IMR-90 (cell line): ENCODE results near the gene ABCG8. TPM values are rescaled to one million over a fixed set of nuclear protein-coding genes. Genes with fewer than 3 reads are reported as not detected.

Experiments used
- ATAC-seq: fragments of 200-7000 bp; cut with Tn5 transposase; 2 replicates; pipeline ENCODE4 v1.9.1; 2020; ENCODE audit warnings: low read depth, mild to moderate bottlenecking, moderate library complexity
- BruUV-seq: library from RNA; stranded (reverse); fragments of 400-500 nt; replicated peaks from 2 replicates; lab custom pipeline; 2021; lab: Mats Ljungman, UMichigan
- CTCF ChIA-PET: fragments of 300-600 bp; formaldehyde crosslinking; extraction: SDS; loops from one replicate; lab custom pipeline; 2021; ENCODE audit warnings: antibody characterized with exemption; lab: Yijun Ruan, JAX
- POLR2A ChIA-PET: fragments of 300-600 bp; sonication (Branson Sonifier 250); formaldehyde crosslinking; loops from one replicate; lab custom pipeline; 2022; ENCODE audit warnings: antibody characterized with exemption; ENCODE audit not compliant: unreplicated experiment; lab: Charles Lee
- DNase-seq: peaks from one replicate; pipeline ENCODE4 v3.0.0; 2013
- H2AFZ ChIP-seq: replicated peaks from 2 replicates; pipeline ENCODE3; 2013; ENCODE audit warnings: low read length, mild to moderate bottlenecking; ENCODE audit not compliant: poor library complexity
- H2AK5ac ChIP-seq: 2 replicates; pipeline ENCODE4 v1.6.1; 2013; ENCODE audit warnings: low read depth, low read length, inconsistent platforms
- H2AK9ac ChIP-seq: replicated peaks from 2 replicates; pipeline ENCODE3; 2013; ENCODE audit warnings: mild to moderate bottlenecking, low read depth, low read length, moderate library complexity; ENCODE audit not compliant: poor library complexity
- H2BK120ac ChIP-seq: 2 replicates; pipeline ENCODE4 v1.6.1; 2013; ENCODE audit warnings: low read depth, low read length, inconsistent platforms
- H2BK15ac ChIP-seq: 3 replicates; pipeline ENCODE4 v1.6.1; 2013; ENCODE audit warnings: low read depth, low read length, inconsistent platforms
- H2BK20ac ChIP-seq: 2 replicates; pipeline ENCODE4 v1.6.1; 2013; ENCODE audit warnings: low read depth, mild to moderate bottlenecking, inconsistent platforms, low read length, moderate library complexity
- H2BK5ac ChIP-seq: 2 replicates; pipeline ENCODE4 v1.6.1; 2013; ENCODE audit warnings: mild to moderate bottlenecking, low read depth, low read length, inconsistent platforms; ENCODE audit not compliant: poor library complexity, severe bottlenecking
- H3K14ac ChIP-seq: replicated peaks from 2 replicates; pipeline ENCODE4 v1.6.1; 2013; ENCODE audit warnings: low read depth, low read length, inconsistent platforms
- H3K18ac ChIP-seq: 2 replicates; pipeline ENCODE4 v1.6.1; 2013; ENCODE audit warnings: low read depth, low read length, control low read depth
- H3K23ac ChIP-seq: 2 replicates; pipeline ENCODE4 v1.6.1; 2013; ENCODE audit warnings: low read depth, low read length, inconsistent platforms
- H3K27ac ChIP-seq: 2 replicates; pipeline ENCODE4 v1.5.1; 2013; ENCODE audit warnings: mild to moderate bottlenecking, control low read depth, low read length; ENCODE audit not compliant: insufficient read depth
- H3K27me3 ChIP-seq: 2 replicates; pipeline ENCODE4 v1.6.1; 2013; ENCODE audit warnings: low read length; ENCODE audit not compliant: control insufficient read depth, insufficient read depth
- H3K36me3 ChIP-seq: 2 replicates; pipeline ENCODE4 v1.6.1; 2013; ENCODE audit warnings: low read length, mixed read lengths; ENCODE audit not compliant: control insufficient read depth, insufficient read depth
- H3K4ac ChIP-seq: 2 replicates; pipeline ENCODE4 v1.6.1; 2013; ENCODE audit warnings: low read depth, low read length, inconsistent platforms
- H3K4me1 ChIP-seq: 2 replicates; pipeline ENCODE4 v1.6.1; 2013; ENCODE audit warnings: low read length, mixed read lengths; ENCODE audit not compliant: control insufficient read depth, insufficient read depth
- H3K4me2 ChIP-seq: 2 replicates; pipeline ENCODE4 v1.6.1; 2013; ENCODE audit warnings: low read depth, mild to moderate bottlenecking, control low read depth, low read length, moderate library complexity
- H3K4me3 ChIP-seq: 2 replicates; pipeline ENCODE4 v1.5.1; 2013; ENCODE audit warnings: low read depth, mild to moderate bottlenecking, control low read depth, low read length, moderate library complexity; ENCODE audit not compliant: insufficient read depth
- H3K56ac ChIP-seq: 2 replicates; pipeline ENCODE4 v1.6.1; 2013; ENCODE audit warnings: low read length, inconsistent platforms; ENCODE audit not compliant: insufficient read depth; ENCODE audit errors: extremely low read depth
- H3K79me1 ChIP-seq, 2 experiments: 2 replicates each; pipeline ENCODE4 v1.6.1; 2013; ENCODE audit warnings: low read length in 2 of 2, inconsistent platforms in 1 of 2, low read depth in 1 of 2
- H3K9ac ChIP-seq: 2 replicates; pipeline ENCODE4 v1.6.1; 2013; ENCODE audit warnings: low read depth, low read length, control low read depth
- H3K9me1 ChIP-seq: 2 replicates; pipeline ENCODE4 v1.6.1; 2013; ENCODE audit warnings: low read length, inconsistent platforms; ENCODE audit not compliant: insufficient read depth
- H3K9me3 ChIP-seq: 2 replicates; pipeline ENCODE4 v1.6.1; 2013; ENCODE audit warnings: low read length; ENCODE audit not compliant: control insufficient read depth, insufficient read depth
- H4K20me1 ChIP-seq: 2 replicates; pipeline ENCODE4 v1.6.1; 2013; ENCODE audit warnings: low read length, inconsistent platforms; ENCODE audit not compliant: insufficient read depth
- H4K5ac ChIP-seq: 2 replicates; pipeline ENCODE4 v1.6.1; 2013; ENCODE audit warnings: mild to moderate bottlenecking, low read depth, low read length, control low read depth
- H4K8ac ChIP-seq, 2 experiments: 2 replicates each; pipeline ENCODE4 v1.6.1; 2013; ENCODE audit warnings: low read depth in 2 of 2, low read length in 2 of 2, control low read depth in 1 of 2, inconsistent platforms in 1 of 2
- H4K91ac ChIP-seq: 2 replicates; pipeline ENCODE4 v1.6.1; 2013; ENCODE audit warnings: low read depth, low read length, inconsistent platforms; ENCODE audit not compliant: insufficient read depth
- BHLHE40 ChIP-seq: fragments of 150-350 bp; IDR thresholded peaks from 2 replicates; pipeline ENCODE4 v1.6.1; 2016; ENCODE audit warnings: mild to moderate bottlenecking, low read depth, low read length
- CEBPB ChIP-seq: IDR thresholded peaks from 2 replicates; pipeline ENCODE4 v1.6.1; 2012; ENCODE audit warnings: low read depth, low read length, improper control_type of control experiment
- CHD1 ChIP-seq: IDR thresholded peaks from 2 replicates; pipeline ENCODE4 v1.6.1; 2012; ENCODE audit warnings: low read depth, low read length, improper control_type of control experiment
- CTCF ChIP-seq: conservative IDR thresholded peaks from 2 replicates; pipeline ENCODE4 v1.5.1; 2012; ENCODE audit warnings: mild to moderate bottlenecking, low read depth, low read length, improper control_type of control experiment
- FOS ChIP-seq: fragments of 150-350 bp; IDR thresholded peaks from 2 replicates; pipeline ENCODE4 v1.6.1; 2016; ENCODE audit warnings: low read depth, low read length
- MAFK ChIP-seq: IDR thresholded peaks from 2 replicates; pipeline ENCODE4 v1.6.1; 2012; ENCODE audit warnings: low read depth, low read length, improper control_type of control experiment
- MAZ ChIP-seq: IDR thresholded peaks from 2 replicates; pipeline ENCODE4 v1.6.1; 2012; ENCODE audit warnings: low read depth, mild to moderate bottlenecking, low read length, improper control_type of control experiment, moderate library complexity, borderline replicate concordance
- MXI1 ChIP-seq: IDR thresholded peaks from 2 replicates; pipeline ENCODE4 v1.6.1; 2012; ENCODE audit warnings: low read depth, mild to moderate bottlenecking, low read length, moderate library complexity, borderline replicate concordance
- NFE2L2 ChIP-seq: fragments of 150-350 bp; IDR thresholded peaks from 2 replicates; pipeline ENCODE4 v1.6.1; 2016; ENCODE audit warnings: low read depth, mild to moderate bottlenecking, low read length
- POLR2A ChIP-seq: IDR thresholded peaks from 2 replicates; pipeline ENCODE4 v1.6.1; 2012; ENCODE audit warnings: mild to moderate bottlenecking, low read depth, low read length
- RAD21 ChIP-seq: IDR thresholded peaks from 2 replicates; pipeline ENCODE4 v1.6.1; 2012; ENCODE audit warnings: low read length, improper control_type of control experiment
- RCOR1 ChIP-seq: IDR thresholded peaks from 2 replicates; pipeline ENCODE4 v1.6.1; 2012; ENCODE audit warnings: mild to moderate bottlenecking, low read length, improper control_type of control experiment; ENCODE audit not compliant: insufficient replicate concordance
- RFX5 ChIP-seq: IDR thresholded peaks from 2 replicates; pipeline ENCODE4 v1.8.0; 2012; ENCODE audit warnings: low read depth, mild to moderate bottlenecking, low read length, moderate library complexity
- USF2 ChIP-seq: fragments of 150-350 bp; IDR thresholded peaks from 2 replicates; pipeline ENCODE4 v1.6.1; 2017; ENCODE audit warnings: mild to moderate bottlenecking, antibody characterized with exemption, low read length, low read depth
- WGBS, 2 experiments: methylation state at CpG; one replicate each; pipeline versions ENCODE4 v1.1.5 to v1.1.7; 2013; ENCODE audit warnings: missing lambda C conversion rate in 2 of 2; ENCODE audit not compliant: insufficient read length in 1 of 2; ENCODE audit errors: extremely low coverage in 2 of 2; 5-methylcytosine and 5-hydroxymethylcytosine counted together
- dilution Hi-C: fragments of 300-500 bp; cut with HindIII; formaldehyde crosslinking; loops from one replicate; pipeline ENCODE4 v1.14.3; 2018; ENCODE audit warnings: low sequenced_read_pairs; ENCODE audit not compliant: unreplicated experiment
- in situ Hi-C: fragments of 300-500 bp; cut with MboI; formaldehyde crosslinking; loops from 3 replicates; pipeline ENCODE4 v1.14.3; 2019; ENCODE audit warnings: low sequenced_read_pairs, inconsistent platforms, mixed read lengths
- intact Hi-C: fragments of 100-400 bp; cut with micrococcal nuclease; formaldehyde crosslinking; loops from 2 replicates; pipeline ENCODE4 v1.10.0; 2022
- polyA plus RNA-seq, 3 experiments: library from polyadenylated mRNA; depleted of rRNA; stranded (reverse); fragments of >200 nt; gene quantifications; 2 replicates each; pipeline ENCODE4 v1.2.3, GENCODE V29; 2012; ENCODE audit warnings: low replicate concordance in 1 of 3
- total RNA-seq: library from RNA; depleted of rRNA; stranded (reverse); fragments of >200 nt; gene quantifications from 2 replicates; pipeline ENCODE4 v1.2.3, GENCODE V29; 2012

The ABCG8 gene
- total and polyA plus RNA-seq, 2 of the 4 experiments (the other 2 are of a cell fraction), result not detected

GRCh38 chr2:43853141-43854081 is 14.6 kb downstream of the ABCG8 start:
- no TSS peak for BruUV-seq
- ChIA-PET CTCF (no interaction called here), POLR2A (no interaction called here)
- no peak overlapping the region for H2BK20ac ChIP-seq
- no peak overlapping the region for H3K9ac ChIP-seq
- no peak overlapping the region for H2BK120ac ChIP-seq
- H2BK5ac ChIP-seq, result no peak overlapping the region
- no peaks in the 10 kb centered on the region for H3K36me3 ChIP-seq
- H3K14ac ChIP-seq, result no peak overlapping the region
- no peak overlapping the region for H4K91ac ChIP-seq
- no peak overlapping the region for H3K4me2 ChIP-seq
- H3K4ac ChIP-seq, result no peak overlapping the region
- no peaks in the 10 kb centered on the region for H4K20me1 ChIP-seq
- no peaks in the 10 kb centered on the region for H3K4me1 ChIP-seq
- peaks cover 39% of the 10 kb centered on the region for H3K27me3 ChIP-seq
- intact Hi-C loops (no loop called here), dilution Hi-C loops (no loop called here), in situ Hi-C loops (no loop called here)
- DNase-seq (no peak), ATAC-seq (no peak)
- H3K23ac ChIP-seq, result no peak overlapping the region
- no peak overlapping the region for H4K8ac ChIP-seq
- no peak overlapping the region for H2AK9ac ChIP-seq
- WGBS, 2 experiments, result 70% methylated on average over 4 of the region's 10 CpGs; no CpG with 5 or more reads in 1 of the 2 experiments
- no peak overlapping the region for H2AK5ac ChIP-seq
- no peak overlapping the region for H4K5ac ChIP-seq
- no peak overlapping the region for H3K56ac ChIP-seq
- no peak overlapping the region for H2BK15ac ChIP-seq
- H2AFZ ChIP-seq, result no peak overlapping the region
- no peaks in the 10 kb centered on the region for H3K9me3 ChIP-seq
- TF ChIP-seq POLR2A (no peak), CTCF (no peak), RCOR1 (no peak), BHLHE40 (no peak), FOS (no peak), USF2 (no peak), CHD1 (no peak), RAD21 (no peak), MXI1 (no peak), CEBPB (no peak), MAZ (no peak), MAFK (no peak), RFX5 (no peak), NFE2L2 (no peak)
- H3K79me1 ChIP-seq, result no peaks in the 10 kb centered on the region
- H3K18ac ChIP-seq, result no peak overlapping the region
- no peak overlapping the region for H3K27ac ChIP-seq
- no peak overlapping the region for H3K4me3 ChIP-seq
- no peaks in the 10 kb centered on the region for H3K9me1 ChIP-seq
